ENCODE data around the gene FER.

DNA sequence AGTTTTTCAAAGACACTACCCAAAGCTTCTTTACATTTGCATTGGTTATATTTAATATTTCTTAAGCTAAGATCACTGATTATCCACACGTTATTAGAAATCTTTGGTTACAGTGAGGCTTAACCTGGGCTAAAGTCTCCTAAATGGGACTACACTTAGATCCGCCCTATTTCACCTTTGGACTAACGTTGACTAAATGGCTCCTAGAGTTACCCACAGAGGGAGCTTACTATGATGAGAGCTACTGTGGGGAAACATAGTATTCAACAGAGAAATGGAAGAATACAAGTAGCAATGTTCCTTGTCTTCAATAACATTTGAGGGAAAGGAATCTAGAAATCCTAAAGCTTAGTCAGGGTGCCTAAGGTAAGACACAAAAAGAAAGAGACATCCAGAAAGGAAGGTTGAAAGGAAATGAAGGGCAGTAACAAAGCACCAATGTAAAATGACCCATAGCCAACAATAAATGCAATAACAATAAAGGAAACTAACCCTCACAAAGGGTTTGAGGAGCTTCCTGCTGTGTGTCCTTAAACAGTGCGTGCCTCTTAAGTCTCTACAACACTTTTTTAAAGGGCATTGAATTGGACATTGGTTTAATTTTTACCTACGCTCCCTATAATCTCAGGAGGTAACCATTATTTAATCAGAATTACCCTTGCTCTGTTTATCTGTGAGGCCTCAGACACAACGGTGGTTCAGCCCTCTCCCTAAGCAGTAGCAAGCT is 445.0 kb downstream of the FER start:
- TF ChIP-seq, protein P1, sequence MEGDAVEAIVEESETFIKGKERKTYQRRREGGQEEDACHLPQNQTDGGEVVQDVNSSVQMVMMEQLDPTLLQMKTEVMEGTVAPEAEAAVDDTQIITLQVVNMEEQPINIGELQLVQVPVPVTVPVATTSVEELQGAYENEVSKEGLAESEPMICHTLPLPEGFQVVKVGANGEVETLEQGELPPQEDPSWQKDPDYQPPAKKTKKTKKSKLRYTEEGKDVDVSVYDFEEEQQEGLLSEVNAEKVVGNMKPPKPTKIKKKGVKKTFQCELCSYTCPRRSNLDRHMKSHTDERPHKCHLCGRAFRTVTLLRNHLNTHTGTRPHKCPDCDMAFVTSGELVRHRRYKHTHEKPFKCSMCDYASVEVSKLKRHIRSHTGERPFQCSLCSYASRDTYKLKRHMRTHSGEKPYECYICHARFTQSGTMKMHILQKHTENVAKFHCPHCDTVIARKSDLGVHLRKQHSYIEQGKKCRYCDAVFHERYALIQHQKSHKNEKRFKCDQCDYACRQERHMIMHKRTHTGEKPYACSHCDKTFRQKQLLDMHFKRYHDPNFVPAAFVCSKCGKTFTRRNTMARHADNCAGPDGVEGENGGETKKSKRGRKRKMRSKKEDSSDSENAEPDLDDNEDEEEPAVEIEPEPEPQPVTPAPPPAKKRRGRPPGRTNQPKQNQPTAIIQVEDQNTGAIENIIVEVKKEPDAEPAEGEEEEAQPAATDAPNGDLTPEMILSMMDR (IDR thresholded peaks at IDR 0.05; ENCODE audit: low read depth, low read length, poor library complexity, severe bottlenecking): no peak
- no peak for TF ChIP-seq EZH2phosphoT487 (IDR thresholded peaks at IDR 0.05; ENCODE audit: borderline replicate concordance, low read length)
